ENCODE data around the gene CDH22. TPM values are rescaled to one million over a fixed set of nuclear protein-coding genes. Genes with fewer than 3 reads are reported as not detected.

Gene CDH22
- total and polyA plus RNA-seq, 12 donors = 0.19 to 2.9 (median 0.97) TPM; not detected in 4

- peak in 5 of 7 donors; percentile 15 to 78 (median 43) for DNase-seq
- H3K36me3 ChIP-seq (replicated peaks in 1 of 2) = no peaks in the 10 kb centered on the region
Observed at GRCh38 chr20:46253391-46253790, 54.9 kb downstream of the CDH22 start.

GRCh38 chr20:46252352-46253091 is 55.8 kb downstream of the CDH22 start:
- intact Hi-C loops (cut with DNase I) = no loop called here
- Histone ChIP-seq H3K27me3 (peaks cover 25% of the 10 kb centered on the region), H3K4me3 (no peak overlapping the region), H3K27ac (no peak overlapping the region), H3K9me3 (replicated peaks in 1 of 3) (no peaks in the 10 kb centered on the region), H3K36me3 (replicated peaks in 1 of 2) (no peaks in the 10 kb centered on the region), H3K4me1 (replicated peaks in 1 of 2) (no peaks in the 10 kb centered on the region)
- no peak for DNase-seq
- 46 to 62% (median 58%) methylated on average over 8 of the region's 8 CpGs for WGBS, 4 donors
- no peak for TF ChIP-seq POLR2A (IDR thresholded peaks at IDR 0.05)
- TF ChIP-seq CTCF (IDR thresholded peaks at IDR 0.05) = no peak

More at GRCh38 chr20:46253391-46253790, 54.9 kb downstream of the CDH22 start:
- TF ChIP-seq CTCF (IDR thresholded peaks at IDR 0.05) = peak in 3 of 6 experiments; percentile 29 to 44 (median 38)
- TF ChIP-seq POLR2A (IDR thresholded peaks at IDR 0.05) = no peak
- no peak overlapping the region for H3K27ac ChIP-seq
- peaks cover 25% of the 10 kb centered on the region for H3K27me3 ChIP-seq
- no peaks in the 10 kb centered on the region for H3K9me3 ChIP-seq (replicated peaks in 1 of 3)
- no peak overlapping the region for H3K4me3 ChIP-seq
- intact Hi-C loops (cut with DNase I) = no loop called here
- no peaks in the 10 kb centered on the region for H3K4me1 ChIP-seq (replicated peaks in 1 of 2)
- WGBS, 4 donors = 7 to 16% (median 12%) methylated on average over 5 to 8 of the region's 8 CpGs

- no peaks in the 10 kb centered on the region for H3K36me3 ChIP-seq (replicated peaks in 1 of 2)
Observed at GRCh38 chr20:46251211-46251673, 57.1 kb downstream of the CDH22 start.

GRCh38 chr20:46250772-46251171 is 57.5 kb downstream of the CDH22 start:
- no peaks in the 10 kb centered on the region for H3K4me1 ChIP-seq (replicated peaks in 1 of 2)
- WGBS, 4 donors = 3 to 30% (median 6%) methylated on average over 2 to 19 of the region's 19 CpGs
- intact Hi-C loops (cut with DNase I) = no loop called here
- H3K36me3 ChIP-seq (replicated peaks in 1 of 2) = no peaks in the 10 kb centered on the region
- H3K4me3 ChIP-seq = no peak overlapping the region
- peaks cover 32% of the 10 kb centered on the region for H3K27me3 ChIP-seq
- H3K9me3 ChIP-seq (replicated peaks in 1 of 3) = no peaks in the 10 kb centered on the region
- no peak overlapping the region for H3K27ac ChIP-seq
- DNase-seq = no peak
- TF ChIP-seq CTCF (IDR thresholded peaks at IDR 0.05) (no peak), POLR2A (IDR thresholded peaks at IDR 0.05) (no peak)

More at GRCh38 chr20:46251211-46251673, 57.1 kb downstream of the CDH22 start:
- no peak for TF ChIP-seq CTCF (IDR thresholded peaks at IDR 0.05)
- no peak for TF ChIP-seq POLR2A (IDR thresholded peaks at IDR 0.05)
- Histone ChIP-seq H3K4me1 (replicated peaks in 1 of 2) (no peaks in the 10 kb centered on the region), H3K9me3 (replicated peaks in 1 of 3) (no peaks in the 10 kb centered on the region), H3K27ac (no peak overlapping the region), H3K27me3 (peaks cover 32% of the 10 kb centered on the region), H3K4me3 (no peak overlapping the region)
- WGBS, 4 donors = 0 to 17% (median 2%) methylated on average over 17 to 56 of the region's 56 CpGs
- no peak for DNase-seq
- intact Hi-C loops (cut with DNase I) = no loop called here

Data from adrenal gland (tissue), 12 donors.